Measurements from ENCODE around the gene FEZ2.

Gene FEZ2

DNA sequence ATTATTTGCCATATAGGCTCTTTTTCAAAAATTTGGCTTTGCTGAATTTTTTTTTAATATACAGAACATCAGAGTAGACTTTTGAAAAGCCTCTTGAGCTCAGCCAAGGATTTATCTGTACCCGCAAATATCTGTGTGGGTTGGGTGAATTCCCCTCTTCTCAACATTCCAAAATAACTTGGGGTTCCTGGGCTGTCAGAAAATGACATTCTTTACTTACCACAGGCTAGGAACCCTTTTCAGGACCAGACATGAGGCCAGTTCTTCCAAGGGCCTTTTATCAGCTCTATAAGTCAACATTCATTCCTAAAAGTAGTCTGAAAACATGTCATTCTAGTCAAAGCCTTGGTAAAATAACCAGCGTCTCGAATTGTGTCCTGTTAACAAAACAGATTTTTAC, 28.8 kb upstream of the FEZ2 start:
- no peaks in the 10 kb centered on the region for H3K27me3 ChIP-seq (ENCODE audit: low read length)
- no peak overlapping the region for H2AFZ ChIP-seq (ENCODE audit: low read depth, low read length, severe bottlenecking)
- H3K27ac ChIP-seq (ENCODE audit: low read depth, low read length), result no peak overlapping the region
- no peaks in the 10 kb centered on the region for H3K9me2 ChIP-seq (replicated peaks; ENCODE audit: insufficient read depth, low read length)
- H4K20me1 ChIP-seq (ENCODE audit: low read depth, low read length), result no peaks in the 10 kb centered on the region
- H3K79me2 ChIP-seq (ENCODE audit: insufficient read depth, low read length), result no peaks in the 10 kb centered on the region
- H3K36me3 ChIP-seq (ENCODE audit: low read length), result no peaks in the 10 kb centered on the region
- H3K9ac ChIP-seq (ENCODE audit: low read length), result no peak overlapping the region
- no peak for TF ChIP-seq EZH2phosphoT487 (conservative IDR thresholded peaks at IDR 0.05; ENCODE audit: low read length)
- TF ChIP-seq, protein P1, sequence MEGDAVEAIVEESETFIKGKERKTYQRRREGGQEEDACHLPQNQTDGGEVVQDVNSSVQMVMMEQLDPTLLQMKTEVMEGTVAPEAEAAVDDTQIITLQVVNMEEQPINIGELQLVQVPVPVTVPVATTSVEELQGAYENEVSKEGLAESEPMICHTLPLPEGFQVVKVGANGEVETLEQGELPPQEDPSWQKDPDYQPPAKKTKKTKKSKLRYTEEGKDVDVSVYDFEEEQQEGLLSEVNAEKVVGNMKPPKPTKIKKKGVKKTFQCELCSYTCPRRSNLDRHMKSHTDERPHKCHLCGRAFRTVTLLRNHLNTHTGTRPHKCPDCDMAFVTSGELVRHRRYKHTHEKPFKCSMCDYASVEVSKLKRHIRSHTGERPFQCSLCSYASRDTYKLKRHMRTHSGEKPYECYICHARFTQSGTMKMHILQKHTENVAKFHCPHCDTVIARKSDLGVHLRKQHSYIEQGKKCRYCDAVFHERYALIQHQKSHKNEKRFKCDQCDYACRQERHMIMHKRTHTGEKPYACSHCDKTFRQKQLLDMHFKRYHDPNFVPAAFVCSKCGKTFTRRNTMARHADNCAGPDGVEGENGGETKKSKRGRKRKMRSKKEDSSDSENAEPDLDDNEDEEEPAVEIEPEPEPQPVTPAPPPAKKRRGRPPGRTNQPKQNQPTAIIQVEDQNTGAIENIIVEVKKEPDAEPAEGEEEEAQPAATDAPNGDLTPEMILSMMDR (IDR thresholded peaks at IDR 0.05; ENCODE audit: insufficient read depth, low read length, poor library complexity, severe bottlenecking), result no peak
- H3K4me3 ChIP-seq (ENCODE audit: insufficient read depth, low read length, poor library complexity, severe bottlenecking), result no peak overlapping the region
- H3K9me3 ChIP-seq (ENCODE audit: insufficient read depth, low read length), result peaks cover 10% of the 10 kb centered on the region; the same call in 1 of the 2 replicates
- no peaks in the 10 kb centered on the region for H3F3A ChIP-seq (ENCODE audit: insufficient read depth)
- no peak overlapping the region for H3K4me2 ChIP-seq (ENCODE audit: low read depth, low read length, poor library complexity, severe bottlenecking)

DNA sequence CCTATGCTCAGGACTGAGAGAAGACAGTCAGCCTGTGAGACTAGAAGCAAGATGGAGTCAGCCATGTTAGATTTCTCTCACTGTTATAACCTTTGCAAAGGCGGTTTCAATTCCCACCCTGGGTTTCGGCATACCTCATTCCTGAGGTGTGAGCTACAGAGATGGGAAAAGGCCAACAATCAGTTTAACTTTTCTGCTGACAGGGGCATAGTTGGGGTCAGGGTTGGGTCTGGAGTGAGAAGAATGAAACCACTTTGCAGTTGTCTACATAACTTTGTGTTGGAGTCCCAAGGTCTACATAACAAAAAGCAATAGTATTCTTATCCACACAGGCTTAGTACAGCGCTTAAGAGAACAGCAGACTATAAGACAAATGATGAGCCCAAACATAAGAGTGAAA, 28.1 kb upstream of the FEZ2 start:
- H3K9me2 ChIP-seq (replicated peaks; ENCODE audit: insufficient read depth, low read length), result no peaks in the 10 kb centered on the region
- TF ChIP-seq, protein P1 (IDR thresholded peaks at IDR 0.05; ENCODE audit: insufficient read depth, low read length, poor library complexity, severe bottlenecking), result no peak
- no peak for TF ChIP-seq EZH2phosphoT487 (conservative IDR thresholded peaks at IDR 0.05; ENCODE audit: low read length)
- H3K4me3 ChIP-seq (ENCODE audit: insufficient read depth, low read length, poor library complexity, severe bottlenecking), result no peak overlapping the region
- H3K79me2 ChIP-seq (ENCODE audit: insufficient read depth, low read length), result no peaks in the 10 kb centered on the region
- H3K9ac ChIP-seq (ENCODE audit: low read length), result no peak overlapping the region
- peaks cover 10% of the 10 kb centered on the region; the same call in 1 of the 2 replicates for H3K9me3 ChIP-seq (ENCODE audit: insufficient read depth, low read length)
- H4K20me1 ChIP-seq (ENCODE audit: low read depth, low read length), result no peaks in the 10 kb centered on the region
- H3K27ac ChIP-seq (ENCODE audit: low read depth, low read length), result no peak overlapping the region
- no peak overlapping the region for H2AFZ ChIP-seq (ENCODE audit: low read depth, low read length, severe bottlenecking)
- no peak overlapping the region for H3K4me2 ChIP-seq (ENCODE audit: low read depth, low read length, poor library complexity, severe bottlenecking)
- H3F3A ChIP-seq (ENCODE audit: insufficient read depth), result no peaks in the 10 kb centered on the region
- H3K27me3 ChIP-seq (ENCODE audit: low read length), result no peaks in the 10 kb centered on the region
- H3K36me3 ChIP-seq (ENCODE audit: low read length), result no peaks in the 10 kb centered on the region

DNA sequence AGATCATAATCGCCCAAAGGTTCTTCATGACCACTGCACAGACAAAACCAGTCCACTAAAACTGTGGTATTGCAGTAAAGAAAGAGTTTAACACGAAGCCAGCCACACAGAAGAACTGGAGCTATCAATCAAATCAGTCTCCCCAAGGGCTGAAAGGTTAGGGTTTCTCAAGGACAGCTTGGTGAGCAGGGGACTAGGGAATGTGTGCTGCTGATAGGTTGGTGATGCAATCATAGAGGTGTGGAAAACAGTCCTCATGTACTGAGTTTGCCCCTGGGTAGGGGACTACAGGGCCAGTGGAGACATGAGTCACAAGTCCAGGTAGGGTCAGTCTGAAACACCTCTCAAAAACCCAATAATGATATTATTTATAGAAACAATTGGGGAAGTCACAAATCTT, 27.3 kb upstream of the FEZ2 start:
- peaks cover 10% of the 10 kb centered on the region; the same call in 1 of the 2 replicates for H3K9me3 ChIP-seq (ENCODE audit: insufficient read depth, low read length)
- TF ChIP-seq EZH2phosphoT487 (conservative IDR thresholded peaks at IDR 0.05; ENCODE audit: low read length), result no peak
- TF ChIP-seq, protein P1 (IDR thresholded peaks at IDR 0.05; ENCODE audit: insufficient read depth, low read length, poor library complexity, severe bottlenecking), result no peak
- no peaks in the 10 kb centered on the region for H3F3A ChIP-seq (ENCODE audit: insufficient read depth)
- no peak overlapping the region for H3K4me3 ChIP-seq (ENCODE audit: insufficient read depth, low read length, poor library complexity, severe bottlenecking)
- no peak overlapping the region for H2AFZ ChIP-seq (ENCODE audit: low read depth, low read length, severe bottlenecking)
- no peak overlapping the region for H3K27ac ChIP-seq (ENCODE audit: low read depth, low read length)
- H3K27me3 ChIP-seq (ENCODE audit: low read length), result no peaks in the 10 kb centered on the region
- no peak overlapping the region for H3K4me2 ChIP-seq (ENCODE audit: low read depth, low read length, poor library complexity, severe bottlenecking)
- H3K9me2 ChIP-seq (replicated peaks; ENCODE audit: insufficient read depth, low read length), result no peaks in the 10 kb centered on the region
- H3K36me3 ChIP-seq (ENCODE audit: low read length), result no peaks in the 10 kb centered on the region
- no peaks in the 10 kb centered on the region for H4K20me1 ChIP-seq (ENCODE audit: low read depth, low read length)
- no peak overlapping the region for H3K9ac ChIP-seq (ENCODE audit: low read length)
- H3K79me2 ChIP-seq (ENCODE audit: insufficient read depth, low read length), result no peaks in the 10 kb centered on the region
